Endothelial cell (in vitro differentiated cells): ENCODE results near the gene AGK. TPM values are rescaled to one million over a fixed set of nuclear protein-coding genes. Genes with fewer than 3 reads are reported as not detected.

Experiments used
- DNase-seq: peaks from one replicate; pipeline ENCODE4 v3.0.0; 2021; ENCODE audit warnings: low spot score
- H3K27ac Mint-ChIP-seq: one replicate; pipeline ENCODE4 v1.8.0; 2021; ENCODE audit warnings: mixed read lengths, inconsistent platforms; ENCODE audit not compliant: unreplicated experiment
- H3K27me3 Mint-ChIP-seq: one replicate; pipeline ENCODE4 v1.8.0; 2021; ENCODE audit warnings: mild to moderate bottlenecking, moderate library complexity, mixed read lengths, inconsistent platforms; ENCODE audit not compliant: unreplicated experiment
- H3K36me3 Mint-ChIP-seq: one replicate; pipeline ENCODE4 v1.8.0; 2021; ENCODE audit warnings: mild to moderate bottlenecking, low read depth, mixed read lengths, inconsistent platforms; ENCODE audit not compliant: unreplicated experiment
- H3K4me1 Mint-ChIP-seq: one replicate; pipeline ENCODE4 v1.8.0; 2021; ENCODE audit warnings: mild to moderate bottlenecking, mixed read lengths, inconsistent platforms; ENCODE audit not compliant: unreplicated experiment
- H3K4me3 Mint-ChIP-seq: one replicate; pipeline ENCODE4 v1.8.0; 2021; ENCODE audit warnings: mild to moderate bottlenecking, mixed read lengths, inconsistent platforms; ENCODE audit not compliant: unreplicated experiment
- H3K9me3 Mint-ChIP-seq: one replicate; pipeline ENCODE4 v1.8.0; 2021; ENCODE audit warnings: mixed read lengths, inconsistent platforms; ENCODE audit not compliant: unreplicated experiment
- CTCF ChIP-seq: fragments of 200-600 bp; sonication (generic); IDR thresholded peaks from one replicate; pipeline ENCODE4 v1.5.0; 2021; ENCODE audit warnings: antibody characterized with exemption; ENCODE audit not compliant: unreplicated experiment
- total RNA-seq: library from RNA; stranded (reverse); fragmentation: NEBNext Ultra II Directional; extraction: Animal tissue kit (Norgen Biotek cat#: 25700); gene quantifications from one replicate; pipeline ENCODE4 v1.2.1, GENCODE V29; 2021; ENCODE audit not compliant: unreplicated experiment

AGK gene
- total RNA-seq, 1 donor from 2014 or later: 32.0 TPM

GRCh38 chr7:141525973-141526514 lies 25.2 kb upstream of the AGK start:
- no peaks in the 10 kb centered on the region for H3K27me3 Mint-ChIP-seq
- H3K36me3 Mint-ChIP-seq: no peaks in the 10 kb centered on the region

GRCh38 chr7:141527076-141527475 lies 24.1 kb upstream of the AGK start:
- no peak for DNase-seq
- H3K27ac Mint-ChIP-seq: no peak overlapping the region
- no peaks in the 10 kb centered on the region for H3K36me3 Mint-ChIP-seq
- H3K27me3 Mint-ChIP-seq: no peaks in the 10 kb centered on the region
- H3K9me3 Mint-ChIP-seq: no peaks in the 10 kb centered on the region
- H3K4me3 Mint-ChIP-seq: no peak overlapping the region
- peaks cover under 1% of the 10 kb centered on the region for H3K4me1 Mint-ChIP-seq
- no peak for TF ChIP-seq CTCF

More at GRCh38 chr7:141525973-141526514, 25.2 kb upstream of the AGK start:
- DNase-seq: no peak
- no peak for TF ChIP-seq CTCF
- no peak overlapping the region for H3K27ac Mint-ChIP-seq
- no peak overlapping the region for H3K4me3 Mint-ChIP-seq
- H3K4me1 Mint-ChIP-seq: peaks cover 9% of the 10 kb centered on the region
- no peaks in the 10 kb centered on the region for H3K9me3 Mint-ChIP-seq

GRCh38 chr7:141528399-141528798 lies 22.8 kb upstream of the AGK start:
- Mint-ChIP-seq H3K27me3 (no peaks in the 10 kb centered on the region), H3K36me3 (no peaks in the 10 kb centered on the region), H3K4me1 (peaks cover under 1% of the 10 kb centered on the region), H3K27ac (no peak overlapping the region), H3K4me3 (no peak overlapping the region), H3K9me3 (no peaks in the 10 kb centered on the region)
- no peak for DNase-seq
- TF ChIP-seq CTCF: no peak

GRCh38 chr7:141533149-141533949 lies 17.9 kb upstream of the AGK start:
- H3K4me1 Mint-ChIP-seq: peaks cover 3% of the 10 kb centered on the region

More at GRCh38 chr7:141533149-141533949, 17.9 kb upstream of the AGK start:
- Mint-ChIP-seq H3K27me3 (no peaks in the 10 kb centered on the region), H3K9me3 (no peaks in the 10 kb centered on the region), H3K36me3 (no peaks in the 10 kb centered on the region), H3K4me3 (no peak overlapping the region), H3K27ac (no peak overlapping the region)
- TF ChIP-seq CTCF: peak; percentile 96
- peak; percentile 70 for DNase-seq
